Activated T-helper 9 cell treated with anti-CD3 and anti-CD28 coated beads, Interleukin-2, amount 50 U/mL, for 16 hours (primary cell): ENCODE results near the gene ACLY.
"Not testable (repeated sequence)": the region's sequence is repeated elsewhere in the genome, so short reads cannot be mapped to it uniquely, and the experiment has no call there.

ENCODE experiments used
- DNase-seq: peaks from one replicate; pipeline ENCODE4 v3.0.0-alpha.2; 2020; ENCODE audit warnings: low read depth

The ACLY gene

DNA sequence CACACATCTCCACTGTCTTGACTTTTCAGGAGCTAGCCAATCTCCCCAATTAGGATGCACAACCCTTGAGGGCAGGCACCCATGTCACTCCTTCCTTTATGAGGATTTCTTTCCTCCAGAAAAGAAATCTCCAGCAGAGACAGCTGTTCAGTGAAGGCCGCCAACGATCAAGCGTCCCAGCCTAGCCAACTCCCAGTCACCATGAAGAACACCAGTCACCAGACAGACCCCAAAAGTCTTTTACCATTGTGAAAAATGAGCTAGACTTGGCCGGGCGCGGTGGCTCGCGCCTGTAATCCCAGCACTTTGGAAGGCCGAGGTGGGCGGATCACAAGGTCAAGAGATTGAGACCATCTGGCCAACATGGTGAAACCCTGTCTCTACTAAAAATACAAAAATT lies 88.8 kb downstream of the ACLY start:
- DNase-seq, result not testable (repeated sequence)

DNA sequence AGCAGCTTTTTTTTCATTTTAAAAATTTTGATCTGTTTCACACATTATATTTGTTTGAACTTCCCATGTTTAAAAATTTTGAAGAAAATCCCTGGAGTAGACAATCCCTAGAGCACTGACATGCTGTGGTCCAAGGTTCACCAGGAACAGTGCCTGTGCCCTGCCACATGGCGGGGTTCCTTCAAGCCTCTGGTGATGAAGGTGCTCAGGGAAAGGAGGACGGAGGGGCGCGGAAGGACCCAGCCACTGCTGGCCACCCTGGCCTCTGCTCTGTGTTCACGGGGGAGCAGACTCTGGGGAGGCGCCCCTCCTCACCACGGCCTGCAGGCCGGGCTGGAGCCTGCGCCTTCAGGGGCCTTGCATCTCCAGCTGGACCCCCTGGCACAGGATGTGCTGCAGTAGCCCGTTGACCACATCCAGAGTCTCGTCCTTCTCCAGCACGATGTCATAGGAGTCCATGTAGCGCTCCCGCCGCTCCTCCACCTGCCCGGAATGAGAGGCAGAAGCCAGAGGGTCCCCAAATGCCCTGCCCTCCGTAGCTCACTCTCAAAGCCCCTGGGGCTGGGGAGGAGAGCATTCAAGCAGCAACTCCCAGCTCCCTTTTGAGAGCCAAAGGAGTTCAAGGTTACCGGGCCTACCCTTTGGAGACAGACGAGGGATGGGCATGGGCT lies 93.4 kb downstream of the ACLY start:
- DNase-seq, result no peak

DNA sequence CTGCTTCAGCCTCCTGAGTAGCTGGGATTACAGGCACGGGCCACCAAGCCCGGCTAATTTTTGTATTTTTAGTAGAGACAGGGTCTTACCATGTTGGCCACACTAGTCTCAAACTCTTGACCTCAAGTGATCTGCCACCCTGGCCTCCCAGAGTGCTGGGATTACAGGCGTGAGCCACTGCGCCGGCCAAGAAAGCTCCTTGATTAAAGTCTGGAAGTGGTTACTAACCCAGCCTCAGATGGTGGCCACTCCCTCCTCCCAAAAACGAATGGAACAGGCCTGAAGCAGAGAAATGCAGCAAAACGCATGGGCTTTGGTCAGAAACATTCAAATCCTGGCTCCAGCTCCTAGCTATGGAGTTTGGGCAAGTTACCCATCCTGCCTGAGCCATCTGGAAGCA lies 94.7 kb downstream of the ACLY start:
- no peak for DNase-seq

DNA sequence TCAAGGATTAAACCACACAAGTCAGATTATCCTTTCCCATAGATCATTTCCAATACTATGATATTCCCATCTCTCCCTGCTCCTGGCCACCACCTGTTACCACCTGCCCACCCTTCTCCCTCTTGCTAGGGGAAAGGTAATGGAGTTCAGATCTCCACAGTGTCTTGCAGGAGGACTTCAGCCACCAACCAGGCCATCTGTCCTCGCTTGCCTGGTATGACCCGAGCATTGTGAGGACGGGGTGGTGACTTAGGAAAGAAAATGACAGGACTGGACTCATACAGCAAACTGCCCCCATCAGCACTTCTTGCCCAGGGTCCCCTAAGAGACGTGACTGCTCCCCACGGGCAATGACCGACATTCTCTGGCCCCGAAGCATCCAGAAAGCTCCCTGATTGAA lies 95.2 kb downstream of the ACLY start:
- no peak for DNase-seq

DNA sequence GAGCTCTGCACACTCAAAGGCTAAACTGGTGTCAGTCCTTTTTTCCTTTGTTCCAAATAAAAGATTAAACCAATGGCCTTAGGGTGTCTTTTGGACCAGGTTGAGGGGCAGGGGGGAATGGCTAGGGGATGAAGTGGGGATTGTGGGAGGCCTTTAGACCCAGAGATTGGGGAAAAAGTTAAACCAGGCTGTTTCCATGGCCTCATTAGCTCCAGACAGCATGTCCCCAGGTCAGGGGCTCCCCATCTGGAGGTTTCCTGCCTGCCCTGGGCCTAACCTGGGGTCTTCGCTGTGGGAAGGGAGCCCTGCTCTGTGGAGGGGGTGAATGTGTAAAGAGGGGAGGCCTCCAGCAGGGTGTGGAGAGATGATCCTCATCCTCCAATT lies 95.6 kb downstream of the ACLY start:
- DNase-seq, result no peak

DNA sequence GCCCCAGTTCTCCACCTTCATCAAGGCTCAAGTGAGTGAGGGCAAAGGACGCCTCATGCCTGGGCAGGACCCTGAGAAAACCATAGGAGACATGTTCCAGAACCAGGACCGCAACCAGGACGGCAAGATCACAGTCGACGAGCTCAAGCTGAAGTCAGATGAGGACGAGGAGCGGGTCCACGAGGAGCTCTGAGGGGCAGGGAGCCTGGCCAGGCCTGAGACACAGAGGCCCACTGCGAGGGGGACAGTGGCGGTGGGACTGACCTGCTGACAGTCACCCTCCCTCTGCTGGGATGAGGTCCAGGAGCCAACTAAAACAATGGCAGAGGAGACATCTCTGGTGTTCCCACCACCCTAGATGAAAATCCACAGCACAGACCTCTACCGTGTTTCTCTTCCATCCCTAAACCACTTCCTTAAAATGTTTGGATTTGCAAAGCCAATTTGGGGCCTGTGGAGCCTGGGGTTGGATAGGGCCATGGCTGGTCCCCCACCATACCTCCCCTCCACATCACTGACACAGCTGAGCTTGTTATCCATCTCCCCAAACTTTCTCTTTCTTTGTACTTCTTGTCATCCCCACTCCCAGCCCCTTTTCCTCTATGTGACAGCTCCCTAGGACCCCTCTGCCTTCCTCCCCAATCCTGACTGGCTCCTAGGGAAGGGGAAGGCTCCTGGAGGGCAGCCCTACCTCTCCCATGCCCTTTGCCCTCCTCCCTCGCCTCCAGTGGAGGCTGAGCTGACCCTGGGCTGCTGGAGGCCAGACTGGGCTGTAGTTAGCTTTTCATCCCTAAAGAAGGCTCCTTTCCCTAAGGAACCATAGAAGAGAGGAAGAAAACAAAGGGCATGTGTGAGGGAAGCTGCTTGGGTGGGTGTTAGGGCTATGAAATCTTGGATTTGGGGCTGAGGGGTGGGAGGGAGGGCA lies 96.3 kb downstream of the ACLY start:
- DNase-seq, result no peak

DNA sequence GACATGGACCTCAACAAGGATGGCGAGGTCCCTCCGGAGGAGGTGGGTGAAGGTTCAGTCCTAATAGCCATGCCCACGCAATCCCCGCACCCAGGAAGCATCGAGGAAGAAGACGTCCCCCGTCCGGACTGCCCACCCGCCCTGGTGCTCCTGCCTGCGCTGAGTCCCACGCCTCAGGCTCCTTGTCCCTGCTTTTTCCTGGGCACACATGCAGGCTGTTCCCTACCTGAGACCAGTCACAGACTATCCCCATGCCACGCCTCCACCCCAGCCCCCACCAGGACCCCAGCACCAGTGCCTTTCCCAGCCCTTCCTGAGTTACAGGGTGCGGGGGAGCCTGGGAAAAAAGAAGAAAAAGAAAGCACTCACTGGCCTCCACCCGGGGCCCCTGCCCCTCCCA lies 97.0 kb downstream of the ACLY start:
- DNase-seq, result no peak

DNA sequence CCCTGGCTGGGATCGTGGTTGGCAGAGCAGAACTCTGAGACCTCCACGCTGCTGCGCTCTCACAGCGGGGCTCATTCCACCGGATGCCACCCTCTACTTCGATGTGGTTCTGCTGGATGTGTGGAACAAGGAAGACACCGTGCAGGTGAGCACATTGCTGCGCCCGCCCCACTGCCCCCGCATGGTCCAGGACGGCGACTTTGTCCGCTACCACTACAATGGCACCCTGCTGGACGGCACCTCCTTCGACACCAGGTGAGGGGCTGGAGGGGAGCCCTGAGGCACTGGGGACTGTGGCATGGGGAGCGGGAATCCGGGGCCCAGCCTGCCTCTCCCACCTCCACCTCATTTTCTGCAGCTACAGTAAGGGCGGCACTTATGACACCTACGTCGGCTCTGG lies 100.7 kb downstream of the ACLY start:
- DNase-seq, result no peak
